GM18508 (cell line): ENCODE measurements around the gene SLIT2.

Experiments
- ATAC-seq: cut with Tn5 transposase; IDR thresholded peaks from one replicate; pipeline ENCODE4 v1.9.1; 2021; ENCODE audit warnings: moderate number of reproducible peaks; ENCODE audit not compliant: insufficient read depth, unreplicated experiment

SLIT2 gene

DNA sequence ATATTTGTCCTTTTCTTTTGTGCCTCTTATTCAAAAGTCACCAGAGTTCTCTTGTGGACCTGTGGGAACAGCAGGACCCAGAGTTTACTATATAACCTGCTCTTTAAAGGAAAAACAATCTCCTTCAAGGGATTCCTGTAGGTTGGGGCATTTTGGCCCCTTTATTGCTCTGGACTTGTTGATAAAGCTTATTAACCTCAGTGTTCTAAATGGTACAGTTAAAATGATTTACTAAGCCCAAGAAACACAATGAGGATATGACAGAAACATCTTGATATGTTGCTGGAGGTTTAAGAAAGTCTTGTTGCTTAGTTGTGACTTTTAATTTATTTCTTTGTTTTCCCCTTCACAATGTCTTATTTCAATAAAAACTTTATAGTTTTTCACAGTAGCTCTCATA, 46.8 kb downstream of the SLIT2 start:
- ATAC-seq, result no peak

DNA sequence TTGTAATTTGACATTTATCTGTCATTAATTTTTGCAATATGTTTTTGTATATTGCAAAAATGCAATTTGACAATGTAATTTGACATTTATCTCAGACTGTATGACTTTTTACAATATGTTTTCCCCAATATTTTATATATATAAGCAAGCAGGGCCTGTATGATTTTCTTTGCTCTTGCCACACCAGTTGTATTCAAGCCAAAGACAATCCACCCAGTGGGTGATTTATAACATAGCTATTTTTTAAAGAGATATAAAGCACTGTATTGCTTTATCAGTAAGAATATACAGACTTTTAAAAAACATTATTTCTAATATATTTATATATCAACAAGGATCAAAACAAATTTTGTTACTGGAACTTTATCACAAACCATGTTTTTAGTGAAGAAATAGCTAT, 47.3 kb downstream of the SLIT2 start:
- ATAC-seq, result no peak

- no peak for ATAC-seq
These were observed 47.8 kb downstream of the SLIT2 start for GRCh38 chr4:20299515-20299914.

DNA sequence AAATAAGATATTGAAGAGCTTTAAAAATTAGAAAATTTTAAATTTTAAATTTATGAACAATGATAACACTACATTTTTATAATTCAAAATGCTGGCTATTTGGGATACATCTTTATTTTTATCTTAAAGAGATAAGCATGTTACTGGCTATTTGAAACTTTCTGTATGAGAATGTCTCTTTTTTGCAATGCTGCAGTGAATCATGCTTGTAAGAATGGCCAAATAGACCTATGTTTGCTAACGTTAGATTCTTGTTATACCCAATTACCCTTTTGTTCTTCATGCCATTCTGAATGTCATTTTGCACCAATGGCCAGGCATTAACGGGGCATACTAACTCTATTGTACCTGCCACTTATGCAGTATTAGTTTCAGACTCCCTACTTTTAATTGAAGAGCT, 49.5 kb downstream of the SLIT2 start:
- ATAC-seq, result no peak
